Left lobe of liver (tissue), 2 donors: ENCODE data around the gene ADGRV1. TPM values are rescaled to one million over a fixed set of nuclear protein-coding genes. Genes with fewer than 3 reads are reported as not detected.
"Not testable (repeated sequence)": the region's sequence is repeated elsewhere in the genome, so short reads cannot be mapped to it uniquely, and the experiment has no call there.

Experiments used
- ATAC-seq: fragments of 200-7000 bp; cut with Tn5 transposase; one replicate; pipeline ENCODE4 v1.9.1; 2020; ENCODE audit warnings: mild to moderate bottlenecking, moderate library complexity
- DNase-seq: peaks from one replicate; pipeline ENCODE4 v3.0.0-alpha.2; 2020; ENCODE audit warnings: low spot score
- total RNA-seq: library from RNA; stranded (reverse); gene quantifications from one replicate; pipeline ENCODE4 v1.2.1, GENCODE V29; 2021
- donor health status: DM: no; HTN: no; CAD: no; lungs with moderate emphysema.
- donor health status: DM: no; HTN: yes; CAD: no.

ADGRV1 gene
- total RNA-seq, 1 donor from 2014 or later, result 9.3 TPM

DNA sequence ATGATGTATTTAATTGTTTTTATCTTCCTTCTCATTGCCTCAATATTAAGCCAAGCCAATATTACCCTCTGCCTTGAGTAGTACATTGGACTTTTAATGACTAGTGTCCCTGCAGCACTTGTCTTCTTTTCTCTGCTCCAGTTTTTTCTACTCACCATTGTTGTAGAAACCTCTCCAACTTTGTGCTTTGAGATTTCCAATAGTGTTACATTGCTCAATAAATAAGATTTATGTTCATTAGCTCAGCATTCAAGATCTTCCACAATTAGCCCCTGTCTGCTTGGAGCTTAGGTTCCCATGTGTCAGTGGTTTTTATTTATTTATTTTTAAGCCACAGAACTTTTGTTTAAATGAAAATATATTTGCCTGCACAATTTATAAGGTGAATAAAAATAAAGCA, 145.3 kb downstream of the ADGRV1 start:
- DNase-seq (no peak), ATAC-seq (no peak)

DNA sequence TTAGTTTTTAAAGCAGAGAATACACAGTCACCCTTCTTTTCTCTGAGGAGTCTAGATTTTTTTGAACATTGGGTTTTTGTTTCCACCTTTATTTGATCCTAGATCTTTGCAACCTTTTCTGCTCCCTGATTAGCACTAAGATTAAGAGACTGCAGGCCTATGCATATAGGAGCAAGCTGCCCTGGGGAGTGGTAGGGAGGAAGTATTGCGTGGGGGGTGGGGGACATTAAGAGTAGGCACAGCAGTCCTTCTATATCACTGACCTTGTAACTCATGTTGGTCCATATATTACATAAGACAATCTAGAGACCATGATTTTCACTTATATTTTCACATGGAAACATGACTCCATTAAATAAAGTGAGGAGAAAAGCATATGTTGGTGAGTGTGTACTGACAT, 149.1 kb downstream of the ADGRV1 start:
- ATAC-seq, result no peak
- no peak for DNase-seq

DNA sequence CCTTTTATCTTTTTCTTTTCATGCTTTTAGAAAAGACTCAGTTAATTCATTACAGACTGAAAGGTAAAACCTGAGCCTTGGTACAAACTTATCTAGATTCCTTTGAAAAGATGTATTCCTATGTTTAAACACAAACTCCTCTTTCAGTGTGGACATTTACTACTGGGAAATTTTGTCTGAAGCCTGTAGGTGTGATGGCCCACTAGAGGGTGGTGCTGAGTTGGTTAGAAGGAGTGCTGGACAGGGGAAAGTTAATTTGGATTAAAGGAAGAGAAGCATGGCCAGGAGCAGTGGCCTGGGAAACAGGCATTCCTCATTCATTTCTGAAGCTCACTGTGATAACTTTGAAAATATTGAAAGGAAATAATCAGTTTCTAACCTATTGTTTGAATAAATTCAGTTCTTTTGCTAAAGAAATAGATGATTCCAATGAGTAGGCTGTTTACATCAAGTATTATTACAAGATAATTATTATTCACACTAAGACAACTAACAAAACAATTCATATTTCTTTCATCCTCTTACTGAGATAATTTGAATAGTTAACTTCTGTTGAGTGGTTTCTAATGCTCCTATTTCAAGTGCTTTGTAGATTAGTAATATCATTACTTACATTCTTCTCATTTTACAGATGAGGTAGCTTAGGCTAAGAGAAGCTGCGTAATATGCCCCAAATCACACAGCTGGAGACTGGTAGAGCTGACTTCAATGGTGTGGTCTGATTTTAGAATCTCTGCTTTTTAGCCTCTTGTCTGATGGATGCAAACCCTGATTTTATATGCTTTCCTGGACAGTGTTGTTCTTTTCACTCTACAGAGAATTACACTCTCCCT, 150.9 kb downstream of the ADGRV1 start:
- DNase-seq, result no peak
- peak; percentile 92 for ATAC-seq

DNA sequence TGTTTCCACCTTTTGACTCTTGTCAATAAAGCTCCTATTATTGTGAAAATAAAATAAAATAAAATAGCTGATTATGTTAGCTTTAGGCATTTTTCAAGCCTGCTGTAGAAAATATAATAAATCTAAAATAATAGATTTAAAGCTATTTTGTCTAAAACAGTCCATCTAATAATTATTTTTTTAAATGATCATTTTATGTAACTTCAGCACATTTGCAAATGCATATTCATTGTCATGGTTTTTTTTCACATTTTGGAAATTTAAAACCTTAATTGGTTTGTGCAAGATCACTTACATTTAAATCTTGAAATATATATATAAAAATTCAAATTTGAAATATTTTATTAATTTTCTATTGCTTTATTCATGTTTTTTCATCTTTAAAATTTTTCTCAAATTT, 159.8 kb downstream of the ADGRV1 start:
- DNase-seq, result no peak
- no peak for ATAC-seq

DNA sequence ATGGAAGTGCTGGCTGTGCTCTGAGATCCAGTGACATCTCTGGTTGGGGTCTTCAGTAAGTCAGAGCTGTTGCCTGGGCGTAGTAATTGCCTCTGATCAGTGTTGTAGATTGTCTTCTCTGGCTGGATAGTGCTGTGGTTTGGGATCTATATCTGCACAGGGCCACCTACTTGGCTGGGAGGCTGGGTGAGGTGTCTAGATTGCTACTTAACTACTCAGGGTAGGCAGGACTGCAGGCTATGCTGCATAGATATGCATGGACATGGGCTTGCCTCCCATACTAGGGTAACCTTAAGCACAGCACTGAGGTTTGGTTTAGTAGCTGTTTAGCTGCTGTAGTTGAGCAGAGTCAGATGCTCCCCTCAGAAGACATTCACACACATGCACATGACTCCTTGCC, 181.0 kb downstream of the ADGRV1 start:
- no peak for DNase-seq
- no peak for ATAC-seq

DNA sequence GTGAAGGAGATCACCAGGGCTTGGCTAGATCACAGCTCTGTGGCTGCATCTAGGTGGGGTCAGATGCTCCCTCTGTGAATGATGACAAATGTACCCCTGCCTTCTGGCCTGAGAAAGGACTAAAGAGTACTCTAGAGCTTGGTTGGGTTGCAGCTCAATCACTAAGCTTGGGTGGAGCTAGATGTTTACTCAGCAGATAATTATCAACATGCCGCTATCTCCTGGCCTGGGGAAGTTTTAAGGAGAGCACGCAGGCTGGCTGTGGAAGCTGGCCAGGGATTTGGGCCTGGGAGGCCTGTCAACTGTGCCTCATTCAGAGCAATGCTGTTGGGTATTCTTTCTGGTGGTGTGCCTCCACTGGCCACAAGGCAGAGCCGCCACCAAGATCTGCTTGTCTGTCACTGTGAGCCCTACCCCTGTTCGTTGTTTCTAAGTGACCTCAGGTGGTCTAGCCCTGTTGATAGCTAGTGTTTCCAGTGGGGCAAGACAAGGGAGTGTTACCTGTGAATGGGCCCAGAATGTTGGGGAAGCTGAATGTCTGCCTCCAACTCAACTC, 181.7 kb downstream of the ADGRV1 start:
- ATAC-seq (no peak), DNase-seq (no peak)

DNA sequence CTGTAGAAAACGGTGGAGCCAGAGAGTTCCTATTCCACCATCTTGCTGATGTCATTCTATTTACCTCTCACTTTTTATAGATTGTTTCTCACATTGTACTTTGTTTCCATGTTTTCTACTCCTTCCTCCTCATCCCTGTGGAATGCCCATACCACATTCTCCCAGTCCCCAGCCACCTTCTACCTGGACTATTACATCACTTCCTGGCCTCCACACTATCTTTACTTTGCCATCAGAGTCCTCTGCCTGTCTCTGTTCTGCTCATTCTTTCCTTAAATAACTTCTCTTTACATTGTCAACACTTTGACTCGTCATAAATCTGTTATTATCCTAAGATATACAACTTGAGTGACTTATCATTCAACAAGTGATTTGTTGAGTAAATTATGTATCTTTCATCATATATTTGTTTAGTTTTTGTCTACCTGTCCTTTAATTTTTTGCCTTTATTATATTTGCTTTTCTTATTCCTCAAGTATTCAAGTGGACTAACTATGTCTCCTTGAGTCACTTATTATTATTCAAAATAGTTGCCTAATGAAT, 182.5 kb downstream of the ADGRV1 start:
- no peak for ATAC-seq
- no peak for DNase-seq

DNA sequence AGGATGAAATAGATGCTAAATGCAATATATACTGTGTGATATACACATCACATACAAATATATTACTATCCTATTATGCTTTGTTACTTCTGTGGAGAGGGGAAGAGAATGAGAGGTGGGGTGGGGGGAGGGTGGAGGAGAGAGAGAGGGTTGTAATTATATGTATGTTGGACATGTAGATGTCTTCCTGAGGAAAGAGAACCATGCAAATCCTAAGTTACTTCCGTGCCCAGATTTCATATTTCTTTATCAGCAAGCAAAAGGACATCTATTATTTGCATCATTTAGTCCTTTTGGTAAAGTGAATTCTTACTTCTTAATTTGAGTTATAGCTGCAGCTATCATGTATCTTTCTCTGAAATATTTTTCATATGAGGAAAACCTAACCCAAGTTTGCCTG, 187.5 kb downstream of the ADGRV1 start:
- no peak for ATAC-seq
- DNase-seq, result no peak

DNA sequence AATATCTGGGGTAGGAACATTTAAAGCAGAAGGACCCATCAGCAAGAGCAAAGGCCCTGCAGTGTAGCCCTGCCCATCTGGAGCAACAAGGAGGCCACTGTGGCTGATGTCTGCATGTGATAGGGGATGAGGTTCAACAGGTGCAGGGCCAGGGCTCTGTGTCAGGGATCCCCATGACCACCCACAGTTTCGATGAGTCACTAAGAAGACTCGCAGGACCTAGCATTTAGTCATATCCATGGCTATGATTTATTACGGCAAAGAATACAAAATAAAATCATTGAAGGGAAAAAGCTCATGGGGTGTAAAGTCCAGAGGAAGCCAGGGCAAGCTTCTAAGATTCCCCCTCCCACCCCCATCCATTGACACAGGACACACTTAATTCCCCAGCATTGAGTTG, 188.6 kb downstream of the ADGRV1 start:
- ATAC-seq, result no peak
- no peak for DNase-seq

DNA sequence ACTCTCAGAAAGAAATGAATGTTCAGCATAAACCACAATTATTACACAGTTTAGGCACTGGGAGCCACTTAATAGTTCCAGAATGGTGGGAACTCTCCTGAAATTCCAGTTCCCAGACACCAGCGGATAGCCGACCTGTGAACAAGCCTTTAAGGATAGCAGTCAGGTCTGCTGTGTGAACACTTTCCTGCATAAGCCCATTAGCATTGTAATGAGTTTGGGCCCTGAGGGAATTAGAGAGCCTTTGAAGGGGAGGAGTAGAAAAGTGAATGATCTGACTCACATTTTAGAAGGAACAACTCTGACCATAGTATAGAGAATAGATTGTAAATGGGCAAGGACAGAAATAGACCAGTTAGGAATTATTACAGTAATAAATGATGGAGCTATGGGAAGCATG, 189.1 kb downstream of the ADGRV1 start:
- ATAC-seq (no peak), DNase-seq (no peak)

DNA sequence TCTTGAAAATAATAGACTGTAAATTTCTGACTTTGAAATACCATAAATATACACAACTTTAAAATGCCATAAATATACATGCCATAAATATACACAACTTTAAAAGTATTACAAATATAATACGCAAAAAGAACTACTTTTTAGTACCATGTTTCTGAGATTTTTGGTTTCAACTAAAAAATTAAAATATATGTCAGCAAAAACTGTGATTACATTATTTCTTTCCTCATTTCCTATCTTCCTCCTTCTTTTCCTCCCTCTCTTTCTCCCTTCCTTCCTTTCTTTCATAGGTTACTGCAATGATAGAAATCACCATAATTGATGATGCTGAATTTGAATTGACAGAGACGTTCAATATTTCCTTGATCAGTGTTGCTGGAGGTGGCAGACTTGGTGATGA, 200.5 kb downstream of the ADGRV1 start:
- DNase-seq (no peak), ATAC-seq (no peak)

DNA sequence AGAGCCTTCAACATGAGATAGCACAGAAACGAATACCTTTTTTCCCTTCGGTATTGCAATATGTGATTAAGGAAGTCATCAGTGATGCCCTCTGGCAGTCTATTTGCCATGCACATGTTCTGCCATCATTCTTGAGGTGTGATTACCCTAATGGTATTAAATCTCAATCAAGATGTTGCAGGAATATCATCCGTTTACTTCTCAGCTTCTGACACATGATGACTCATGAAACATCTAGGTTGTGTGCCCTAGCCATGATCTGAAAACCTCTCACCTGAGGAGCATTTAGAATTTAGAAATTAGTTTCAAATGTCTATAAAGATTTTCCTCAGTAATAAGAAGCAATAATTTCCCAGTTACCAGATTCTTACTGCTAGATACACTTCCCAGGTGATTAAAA, 209.1 kb downstream of the ADGRV1 start:
- DNase-seq (no peak), ATAC-seq (no peak)

DNA sequence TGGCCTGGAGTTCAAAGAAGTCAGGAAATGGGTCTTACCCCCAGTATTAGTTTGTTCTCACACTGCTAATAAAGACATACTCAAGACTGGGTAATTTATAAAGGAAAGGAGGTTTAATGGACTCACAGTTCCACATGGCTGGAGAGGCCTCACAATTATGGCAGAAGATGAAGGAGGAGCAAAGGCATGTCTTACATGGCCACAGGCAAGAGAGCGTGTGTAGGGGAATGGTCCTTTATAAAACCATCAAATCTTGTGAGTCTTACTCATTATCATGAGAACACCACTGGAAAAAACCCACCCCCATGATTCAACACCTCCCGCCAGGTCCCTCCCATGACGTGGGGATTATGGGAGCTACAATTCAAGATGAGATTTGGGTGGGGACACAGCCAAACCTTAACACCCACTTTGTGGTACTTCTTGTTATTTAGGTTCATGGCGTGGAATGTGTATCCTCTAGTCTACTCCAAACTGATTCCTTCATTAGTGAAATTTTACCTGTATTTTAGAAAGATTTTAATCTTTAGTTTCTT, 211.5 kb downstream of the ADGRV1 start:
- ATAC-seq, DNase-seq: not testable (repeated sequence)

DNA sequence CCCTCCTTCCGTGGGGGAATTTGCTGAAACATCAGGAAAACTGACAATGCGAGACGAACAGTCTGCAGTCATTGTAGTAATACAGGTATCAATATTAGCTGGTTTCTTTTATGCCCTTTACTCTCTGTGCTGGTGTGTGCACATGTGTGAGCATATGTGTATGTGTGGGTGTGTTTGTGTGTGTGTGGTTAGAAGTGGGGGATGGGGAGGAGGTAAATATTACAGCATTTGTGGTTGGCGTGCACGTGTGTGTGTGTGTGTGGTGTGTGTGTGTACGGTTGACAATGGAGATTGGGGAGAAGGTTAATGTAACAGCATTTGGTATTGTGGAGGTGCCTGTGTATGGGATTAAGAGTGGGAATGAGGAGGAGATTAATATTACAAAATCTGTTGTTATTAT, 219.4 kb downstream of the ADGRV1 start:
- DNase-seq (no peak), ATAC-seq (no peak)

DNA sequence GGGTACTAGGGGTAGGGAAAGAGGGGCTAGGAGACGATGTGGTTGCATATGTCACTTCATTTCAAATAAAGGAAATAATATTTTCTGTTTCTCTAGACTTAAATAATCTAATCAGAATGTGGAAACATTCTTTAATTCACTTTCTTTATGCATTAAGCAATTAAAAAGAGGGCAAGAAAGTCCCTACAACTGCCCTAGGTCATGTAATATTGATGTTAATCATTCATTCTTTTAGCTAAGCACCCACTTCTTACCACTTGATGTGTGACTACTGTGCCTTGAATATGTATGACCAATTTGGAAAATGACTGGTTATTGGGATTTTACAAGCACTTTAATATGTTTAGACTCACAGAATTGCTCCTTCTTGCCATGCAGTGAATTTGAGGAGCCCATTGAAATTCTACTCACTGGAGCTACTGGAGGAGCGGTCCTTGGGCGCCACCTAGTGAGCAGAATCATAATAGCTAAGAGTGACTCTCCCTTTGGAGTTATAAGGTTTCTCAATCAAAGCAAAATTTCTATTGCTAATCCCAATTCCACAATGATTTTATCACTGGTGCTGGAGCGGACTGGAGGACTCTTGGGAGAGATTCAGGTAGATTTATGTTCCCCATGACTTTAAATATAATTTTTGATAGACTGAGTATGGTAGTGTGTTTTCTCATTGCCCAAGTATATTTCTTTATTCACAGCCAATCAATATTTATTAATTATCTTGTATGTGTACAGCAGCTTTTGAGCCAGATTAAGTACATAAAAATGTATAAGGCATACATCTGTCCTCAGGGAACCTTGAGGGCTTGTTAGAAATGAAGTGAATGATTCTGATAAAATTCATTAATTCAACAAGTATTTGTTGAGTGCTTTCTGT, 225.1 kb downstream of the ADGRV1 start:
- DNase-seq (peak; percentile 69), ATAC-seq (peak; percentile 98)

DNA sequence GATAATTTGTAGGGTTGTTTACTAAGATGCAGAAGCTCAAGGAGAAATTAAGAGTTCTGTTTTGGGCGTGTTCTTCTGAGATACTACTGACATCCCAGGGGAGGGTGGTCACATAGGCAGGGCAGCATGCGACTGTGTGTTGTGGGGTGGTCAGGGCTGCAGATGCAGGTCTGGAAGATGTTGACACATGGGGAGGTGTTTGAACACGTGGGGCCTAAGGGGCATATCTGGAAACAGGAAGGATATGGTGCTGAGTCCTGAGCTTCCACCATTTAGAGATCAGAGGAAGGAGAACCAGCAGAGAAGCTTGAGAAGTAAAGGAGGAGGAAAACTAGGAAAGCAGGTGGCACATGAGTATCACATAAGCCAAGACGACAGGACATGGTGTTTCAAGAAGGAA, 228.2 kb downstream of the ADGRV1 start:
- ATAC-seq, result no peak
- no peak for DNase-seq

DNA sequence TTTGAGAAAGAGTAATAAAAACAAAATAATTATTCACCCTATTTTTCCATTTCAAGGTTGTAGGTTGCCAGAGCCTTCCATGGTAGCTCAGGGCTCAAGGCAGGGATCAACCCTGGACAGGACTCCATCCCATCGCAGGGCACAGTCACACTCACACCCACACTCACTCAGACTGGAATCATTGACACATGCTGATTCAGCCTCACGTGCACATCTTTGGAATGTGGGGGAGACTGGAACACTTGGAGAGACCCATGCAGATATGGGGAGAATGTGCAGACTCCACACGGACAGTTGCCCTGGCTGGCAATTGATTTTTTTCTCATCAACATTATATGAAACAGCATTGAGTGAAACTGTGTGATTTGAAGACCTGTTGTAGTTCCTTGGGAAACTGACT, 234.1 kb downstream of the ADGRV1 start:
- no peak for ATAC-seq
- DNase-seq, result no peak

DNA sequence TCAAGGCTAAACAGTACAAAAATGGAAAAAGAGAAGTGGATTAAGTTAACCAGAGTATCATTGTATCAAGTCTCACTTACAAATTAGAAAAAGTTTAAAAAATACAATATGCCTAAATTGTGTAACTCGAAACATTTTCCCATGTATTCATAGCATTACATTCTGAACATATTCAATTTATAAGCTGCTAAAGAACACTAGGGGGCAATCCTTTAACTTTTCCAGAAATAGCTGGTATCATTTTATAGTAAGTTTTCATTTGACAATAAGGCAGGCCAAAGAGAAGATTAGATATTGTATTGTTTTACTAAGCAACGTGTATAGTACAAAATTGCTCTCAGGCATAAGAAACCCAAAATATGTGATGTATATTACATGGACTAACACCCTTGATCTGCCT, 234.6 kb downstream of the ADGRV1 start:
- DNase-seq (no peak), ATAC-seq (no peak)

DNA sequence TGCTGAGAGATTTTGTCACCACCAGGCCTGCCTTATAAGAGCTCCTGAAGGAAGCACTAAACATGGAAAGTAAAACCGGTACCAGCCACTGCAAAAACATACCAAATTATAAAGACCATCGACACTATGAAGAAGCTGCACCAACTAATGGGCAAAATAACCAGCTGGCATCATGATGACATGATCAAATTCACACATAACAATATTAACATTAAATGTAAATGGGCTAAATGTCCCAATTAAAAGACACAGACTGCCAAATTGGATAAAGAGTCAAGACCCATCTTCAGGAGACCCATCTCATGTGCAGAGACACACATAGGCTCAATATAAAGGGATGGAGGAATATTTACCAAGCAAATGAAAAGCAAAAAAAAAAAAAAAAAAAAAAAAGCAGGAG, 238.3 kb downstream of the ADGRV1 start:
- not testable (repeated sequence) for DNase-seq, ATAC-seq

DNA sequence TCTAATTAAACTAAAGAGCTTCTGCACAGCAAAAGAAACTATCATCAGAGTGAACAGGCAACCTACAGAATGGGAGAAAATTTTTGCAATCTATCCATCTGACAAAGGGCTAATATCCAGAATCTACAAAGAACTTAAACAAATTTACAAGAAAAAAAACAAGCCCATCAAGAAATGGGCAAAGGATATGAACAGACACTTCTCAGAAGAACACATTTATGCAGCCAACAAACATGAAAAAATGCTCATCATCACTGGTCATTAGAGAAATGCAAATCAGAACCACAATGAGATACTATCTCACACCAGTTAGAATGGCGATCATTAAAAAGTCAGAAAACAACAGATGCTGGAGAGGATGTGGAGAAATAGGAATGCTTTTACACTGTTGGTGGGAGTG, 241.5 kb downstream of the ADGRV1 start:
- not testable (repeated sequence) for DNase-seq, ATAC-seq

DNA sequence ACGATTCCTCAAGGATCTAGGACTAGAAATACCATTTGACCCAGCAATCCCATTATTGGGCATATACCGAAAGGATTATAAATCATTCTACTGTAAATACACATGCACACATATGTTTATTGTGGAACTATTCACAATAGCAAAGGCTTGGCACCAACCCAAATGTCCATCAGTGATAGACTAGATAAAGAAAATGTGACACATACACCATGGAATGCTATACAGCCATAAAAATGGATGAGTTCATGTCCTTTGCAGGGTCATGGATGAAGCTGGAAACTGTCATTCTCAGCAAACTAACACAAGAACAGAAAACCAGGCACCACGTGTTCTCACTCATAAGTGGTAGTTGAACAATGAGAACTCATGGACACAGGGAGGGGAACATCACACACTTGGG, 241.9 kb downstream of the ADGRV1 start:
- ATAC-seq, DNase-seq: not testable (repeated sequence)
